Neuronal stem cell (in vitro differentiated cells): Measurements from ENCODE around the gene NAT9.

ENCODE experiments used
- DNase-seq: peaks from one replicate; pipeline ENCODE4 v3.0.0-alpha.2; 2013; ENCODE audit warnings: low spot score
- H2AFZ ChIP-seq: one replicate; pipeline ENCODE4 v1.6.1; 2013; ENCODE audit warnings: mild to moderate bottlenecking, low read length, inconsistent platforms
- H2AK5ac ChIP-seq: 2 replicates; pipeline ENCODE4 v1.6.1; 2013; ENCODE audit warnings: low read depth, mild to moderate bottlenecking, inconsistent platforms, low read length, moderate library complexity, mixed read lengths
- H2BK120ac ChIP-seq: 2 replicates; pipeline ENCODE4 v1.6.1; 2013; ENCODE audit warnings: low read depth, mild to moderate bottlenecking, inconsistent platforms, low read length, moderate library complexity, mixed read lengths
- H2BK12ac ChIP-seq: one replicate; pipeline ENCODE4 v1.6.1; 2013; ENCODE audit warnings: low read length, inconsistent platforms
- H2BK15ac ChIP-seq: 2 replicates; pipeline ENCODE4 v1.6.1; 2013; ENCODE audit warnings: mild to moderate bottlenecking, low read length, inconsistent platforms, mixed read lengths
- H2BK5ac ChIP-seq: one replicate; pipeline ENCODE4 v1.6.1; 2013; ENCODE audit warnings: inconsistent platforms, mild to moderate bottlenecking, low read length, moderate library complexity
- H3K14ac ChIP-seq: one replicate; pipeline ENCODE4 v1.6.1; 2013; ENCODE audit warnings: low read length, inconsistent platforms
- H3K18ac ChIP-seq: 2 replicates; pipeline ENCODE4 v1.6.1; 2013; ENCODE audit warnings: low read length, inconsistent platforms
- H3K23ac ChIP-seq: 2 replicates; pipeline ENCODE4 v1.6.1; 2013; ENCODE audit warnings: low read depth, mild to moderate bottlenecking, mixed read lengths, low read length, inconsistent platforms; ENCODE audit not compliant: poor library complexity
- H3K27ac ChIP-seq: replicated peaks from 3 replicates; pipeline ENCODE4 v1.5.1; 2013; ENCODE audit warnings: low read length, inconsistent platforms
- H3K27me3 ChIP-seq, 3 experiments: 2 replicates each; pipeline ENCODE4 v1.6.1; 2013; ENCODE audit warnings: low read length in 3 of 3, mild to moderate bottlenecking in 2 of 3, inconsistent platforms in 1 of 3, low read depth in 1 of 3, mixed read lengths in 1 of 3, moderate library complexity in 1 of 3; ENCODE audit not compliant: control insufficient read depth in 3 of 3, insufficient read depth in 3 of 3
- H3K36me3 ChIP-seq, 2 donors: replicated peaks in 1 of 2; 2 replicates each; pipeline ENCODE4 v1.6.1; 2013; ENCODE audit warnings: low read length in 2 of 2; ENCODE audit not compliant: control insufficient read depth in 2 of 2, insufficient read depth in 2 of 2
- H3K4ac ChIP-seq: 2 replicates; pipeline ENCODE4 v1.6.1; 2013; ENCODE audit warnings: inconsistent platforms, mild to moderate bottlenecking, low read length, moderate library complexity
- H3K4me1 ChIP-seq, 2 donors: 1 replicate in 1 of 2; 2 replicates in 1 of 2; pipeline ENCODE4 v1.6.1; 2013; ENCODE audit warnings: low read length in 2 of 2, low read depth in 1 of 2; ENCODE audit not compliant: control insufficient read depth in 2 of 2, insufficient read depth in 1 of 2
- H3K4me2 ChIP-seq: one replicate; pipeline ENCODE4 v1.6.1; 2013; ENCODE audit warnings: mild to moderate bottlenecking, low read length, inconsistent platforms; ENCODE audit not compliant: insufficient read depth, poor library complexity, severe bottlenecking
- H3K4me3 ChIP-seq, 2 donors: 2 replicates each; pipeline ENCODE4 v1.5.1; 2013; ENCODE audit warnings: low read length in 2 of 2, mild to moderate bottlenecking in 2 of 2, inconsistent platforms in 1 of 2, moderate library complexity in 1 of 2
- H3K79me1 ChIP-seq: one replicate; pipeline ENCODE4 v1.6.1; 2013; ENCODE audit warnings: low read depth, mild to moderate bottlenecking, inconsistent platforms, low read length, moderate library complexity
- H3K9ac ChIP-seq: one replicate; pipeline ENCODE4 v1.6.1; 2013; ENCODE audit warnings: mild to moderate bottlenecking, low read depth, low read length, inconsistent platforms; ENCODE audit not compliant: poor library complexity
- H3K9me3 ChIP-seq, 2 donors: replicated peaks in 1 of 2; 2 replicates each; pipeline versions ENCODE3 to v1.6.1; 2013; ENCODE audit warnings: low read length in 2 of 2, mild to moderate bottlenecking in 2 of 2, inconsistent platforms in 1 of 2, low read depth in 1 of 2, mixed read lengths in 1 of 2, moderate library complexity in 1 of 2; ENCODE audit not compliant: control insufficient read depth in 2 of 2, insufficient read depth in 1 of 2
- H4K8ac ChIP-seq: one replicate; pipeline ENCODE4 v1.6.1; 2013; ENCODE audit warnings: low read depth, mild to moderate bottlenecking, inconsistent platforms, low read length, moderate library complexity
- H4K91ac ChIP-seq: one replicate; pipeline ENCODE4 v1.6.1; 2013; ENCODE audit warnings: low read length, low read depth, mild to moderate bottlenecking, inconsistent platforms; ENCODE audit not compliant: poor library complexity
- whole genome bisulfite sequencing, 2 donors: extraction: QIAGEN DNeasy Blood & Tissue Kit; methylation state at CpG; one replicate each; pipeline ENCODE4 v1.1.7; 2013; ENCODE audit warnings: missing lambda C conversion rate in 2 of 2, mixed read lengths in 1 of 2; ENCODE audit not compliant: insufficient read length in 2 of 2, insufficient replicate concordance in 1 of 2; ENCODE audit errors: extremely low coverage in 2 of 2; 5-methylcytosine and 5-hydroxymethylcytosine counted together

The NAT9 gene

GRCh38 chr17:74812109-74813009, 36.2 kb upstream of the NAT9 start:
- WGBS, 2 donors, result no CpG with 5 or more reads among the region's 23 CpGs
- Histone ChIP-seq H3K79me1 (no peaks in the 10 kb centered on the region), H3K23ac (no peak overlapping the region), H3K4me3 (no peak overlapping the region), H4K91ac (no peak overlapping the region), H2BK15ac (no peak overlapping the region), H3K9me3 (peaks cover 0 to 1% of the 10 kb centered on the region in 2 donors), H2BK120ac (no peak overlapping the region), H3K27me3 (no peaks in the 10 kb centered on the region), H3K4me1 (peaks cover 0 to 17% of the 10 kb centered on the region in 2 donors), H3K27ac (no peak overlapping the region), H2BK5ac (no peak overlapping the region), H2BK12ac (no peak overlapping the region), H3K4me2 (peak overlapping the region; percentile 27), H3K4ac (no peak overlapping the region), H3K18ac (no peak overlapping the region), H2AFZ (no peak overlapping the region), H2AK5ac (no peak overlapping the region), H3K14ac (no peak overlapping the region), H3K36me3 (peaks cover 7 to 14% of the 10 kb centered on the region in 2 donors), H4K8ac (no peak overlapping the region), H3K9ac (peak overlapping the region; percentile 38)
- DNase-seq, result no peak

GRCh38 chr17:74810699-74811485, 34.7 kb upstream of the NAT9 start:
- H3K4me3 ChIP-seq, result no peak overlapping the region
- no peak overlapping the region for H4K8ac ChIP-seq
- no peak overlapping the region for H2BK120ac ChIP-seq
- H3K18ac ChIP-seq, result no peak overlapping the region
- H2BK5ac ChIP-seq, result no peak overlapping the region
- H3K14ac ChIP-seq, result no peak overlapping the region
- no peak overlapping the region for H3K9ac ChIP-seq
- no peak overlapping the region for H2AFZ ChIP-seq
- H3K27me3 ChIP-seq, result no peaks in the 10 kb centered on the region
- no peaks in the 10 kb centered on the region for H3K79me1 ChIP-seq
- H4K91ac ChIP-seq, result no peak overlapping the region
- H2BK12ac ChIP-seq, result no peak overlapping the region
- H2AK5ac ChIP-seq, result no peak overlapping the region
- peaks cover 9% of the 10 kb centered on the region in 2 donors for H3K36me3 ChIP-seq
- H3K4ac ChIP-seq, result no peak overlapping the region
- H3K4me1 ChIP-seq, result peaks cover 3 to 12% of the 10 kb centered on the region in 2 donors
- no peak overlapping the region for H3K4me2 ChIP-seq
- H3K9me3 ChIP-seq, result peaks cover 0 to 1% of the 10 kb centered on the region in 2 donors
- H3K27ac ChIP-seq, result no peak overlapping the region
- no peak overlapping the region for H3K23ac ChIP-seq
- no peak overlapping the region for H2BK15ac ChIP-seq
- DNase-seq, result no peak
- WGBS, 2 donors, result no CpG with 5 or more reads among the region's 15 CpGs

GRCh38 chr17:74808714-74809430, 32.7 kb upstream of the NAT9 start:
- Histone ChIP-seq H3K4me1 (peaks cover 3 to 10% of the 10 kb centered on the region in 2 donors), H3K27ac (no peak overlapping the region), H3K14ac (no peak overlapping the region), H2BK120ac (no peak overlapping the region), H3K9me3 (no peaks in the 10 kb centered on the region), H3K18ac (no peak overlapping the region), H3K4ac (no peak overlapping the region), H4K8ac (no peak overlapping the region), H3K9ac (peak overlapping the region; percentile 6), H2AFZ (no peak overlapping the region), H2BK5ac (no peak overlapping the region), H3K79me1 (no peaks in the 10 kb centered on the region), H3K23ac (no peak overlapping the region), H3K4me2 (no peak overlapping the region), H2BK15ac (no peak overlapping the region), H3K36me3 (peaks cover 9 to 10% of the 10 kb centered on the region in 2 donors), H2BK12ac (no peak overlapping the region), H4K91ac (no peak overlapping the region), H3K4me3 (no peak overlapping the region), H3K27me3 (no peaks in the 10 kb centered on the region), H2AK5ac (no peak overlapping the region)
- no peak for DNase-seq
- WGBS, 2 donors, result no CpG with 5 or more reads among the region's 17 CpGs
